LNCAP (cell line): ENCODE results near the gene TSPOAP1.

Experiments used
- CTCF ChIP-seq: fragments of 450-650 bp; IDR thresholded peaks from 2 replicates; pipeline ENCODE4 v1.5.1; 2017; ENCODE audit warnings: mild to moderate bottlenecking

Gene TSPOAP1

GRCh38 chr17:58302919-58303585, 25.5 kb downstream of the TSPOAP1 start:
- TF ChIP-seq CTCF: no peak

- no peak for TF ChIP-seq CTCF
Observed at GRCh38 chr17:58302171-58302918, 26.2 kb downstream of the TSPOAP1 start.

- TF ChIP-seq CTCF: no peak
Observed at GRCh38 chr17:58301504-58302150, 27.0 kb downstream of the TSPOAP1 start.

- TF ChIP-seq CTCF: no peak
Observed at GRCh38 chr17:58300336-58300735, 28.3 kb downstream of the TSPOAP1 start.

- TF ChIP-seq CTCF: no peak
Observed at GRCh38 chr17:58294034-58294433, 34.6 kb downstream of the TSPOAP1 start.

- no peak for TF ChIP-seq CTCF
Observed at GRCh38 chr17:58291246-58291645, 37.3 kb downstream of the TSPOAP1 start.

GRCh38 chr17:58289869-58290268, 38.7 kb downstream of the TSPOAP1 start:
- no peak for TF ChIP-seq CTCF
